PC-9 (cell line): ENCODE results near the gene CTCF.

Experiments
- EZH2 ChIP-seq: fragments of 200-600 bp; sonication (generic); IDR thresholded peaks from 2 replicates; pipeline ENCODE4 v1.8.0; 2017; ENCODE audit warnings: antibody characterized with exemption, low read depth
- TF ChIP-seq, protein P1 (sequence below): fragments of 200-600 bp; sonication (generic); conservative IDR thresholded peaks from 2 replicates; pipeline ENCODE4 v1.6.1; 2017; ENCODE audit warnings: mixed run types, antibody characterized with exemption, mild to moderate bottlenecking, moderate library complexity

DNA sequence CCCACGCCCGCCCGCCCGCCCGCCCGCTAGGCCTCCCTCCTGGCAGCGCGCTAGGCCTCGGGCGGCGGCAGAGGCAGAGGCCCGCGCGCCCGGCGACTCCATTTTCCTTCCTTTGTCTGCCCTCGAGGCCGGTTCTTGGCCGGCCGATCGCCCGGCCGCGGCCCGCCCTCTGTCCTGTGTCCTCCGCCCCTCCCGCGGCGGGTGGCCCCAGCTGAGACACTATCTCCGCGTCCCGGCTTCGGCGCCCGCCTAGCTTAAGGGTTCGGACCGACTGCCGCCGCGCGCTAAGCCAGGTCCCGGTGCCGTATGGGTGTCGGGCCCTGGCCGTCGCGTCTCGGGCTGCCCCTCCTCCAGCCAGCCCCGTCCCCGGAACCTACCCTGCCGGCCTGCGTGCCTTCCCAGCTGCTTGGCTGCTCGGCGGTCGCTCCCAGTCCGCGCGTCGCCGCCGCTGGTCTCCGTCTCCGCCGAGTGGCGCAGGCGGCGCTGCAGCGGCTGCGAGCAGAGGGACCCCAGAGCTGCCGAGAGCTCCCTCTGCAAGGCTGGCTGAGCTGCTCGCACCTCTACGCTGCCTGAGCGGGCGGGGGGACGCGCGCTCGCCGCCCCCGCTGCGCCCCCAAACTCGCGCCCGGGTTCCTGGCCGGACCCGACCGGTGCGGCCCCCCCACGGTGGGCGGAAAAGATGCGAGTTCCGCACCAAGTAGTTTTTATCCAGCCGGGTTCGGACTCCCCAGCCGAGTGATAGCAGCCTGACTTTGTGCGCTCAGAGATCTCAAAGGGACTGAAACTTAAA lies 787 bp downstream of the CTCF start:
- TF ChIP-seq, protein P1, sequence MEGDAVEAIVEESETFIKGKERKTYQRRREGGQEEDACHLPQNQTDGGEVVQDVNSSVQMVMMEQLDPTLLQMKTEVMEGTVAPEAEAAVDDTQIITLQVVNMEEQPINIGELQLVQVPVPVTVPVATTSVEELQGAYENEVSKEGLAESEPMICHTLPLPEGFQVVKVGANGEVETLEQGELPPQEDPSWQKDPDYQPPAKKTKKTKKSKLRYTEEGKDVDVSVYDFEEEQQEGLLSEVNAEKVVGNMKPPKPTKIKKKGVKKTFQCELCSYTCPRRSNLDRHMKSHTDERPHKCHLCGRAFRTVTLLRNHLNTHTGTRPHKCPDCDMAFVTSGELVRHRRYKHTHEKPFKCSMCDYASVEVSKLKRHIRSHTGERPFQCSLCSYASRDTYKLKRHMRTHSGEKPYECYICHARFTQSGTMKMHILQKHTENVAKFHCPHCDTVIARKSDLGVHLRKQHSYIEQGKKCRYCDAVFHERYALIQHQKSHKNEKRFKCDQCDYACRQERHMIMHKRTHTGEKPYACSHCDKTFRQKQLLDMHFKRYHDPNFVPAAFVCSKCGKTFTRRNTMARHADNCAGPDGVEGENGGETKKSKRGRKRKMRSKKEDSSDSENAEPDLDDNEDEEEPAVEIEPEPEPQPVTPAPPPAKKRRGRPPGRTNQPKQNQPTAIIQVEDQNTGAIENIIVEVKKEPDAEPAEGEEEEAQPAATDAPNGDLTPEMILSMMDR: no peak; the same call in 1 of the 2 replicates
- TF ChIP-seq EZH2: no peak
